Activated naive CD4-positive, alpha-beta T cell treated with anti-CD3 and anti-CD28 coated beads, Interleukin-2, amount 50 U/mL, for 24 hours (primary cell): ENCODE data around the gene ANAPC5.

Experiments used
- H3K27ac Mint-ChIP-seq: one replicate; pipeline ENCODE4 v1.8.0; 2021; ENCODE audit warnings: mild to moderate bottlenecking, mixed read lengths
- H3K27me3 Mint-ChIP-seq: one replicate; pipeline ENCODE4 v1.8.0; 2021; ENCODE audit warnings: mixed read lengths
- H3K36me3 Mint-ChIP-seq: one replicate; pipeline ENCODE4 v1.8.0; 2021; ENCODE audit warnings: mixed read lengths
- H3K4me1 Mint-ChIP-seq: one replicate; pipeline ENCODE4 v1.8.0; 2021; ENCODE audit warnings: mixed read lengths
- H3K4me3 Mint-ChIP-seq: one replicate; pipeline ENCODE4 v1.8.0; 2021; ENCODE audit warnings: mild to moderate bottlenecking, mixed read lengths
- H3K9me3 Mint-ChIP-seq: one replicate; pipeline ENCODE4 v1.8.0; 2021; ENCODE audit warnings: mixed read lengths

Gene ANAPC5

GRCh38 chr12:121267822-121268221 is 84.4 kb downstream of the ANAPC5 start:
- peaks cover 15% of the 10 kb centered on the region for H3K36me3 Mint-ChIP-seq
- no peak overlapping the region for H3K27ac Mint-ChIP-seq
- no peaks in the 10 kb centered on the region for H3K9me3 Mint-ChIP-seq
- H3K4me1 Mint-ChIP-seq: no peaks in the 10 kb centered on the region
- no peaks in the 10 kb centered on the region for H3K27me3 Mint-ChIP-seq
- H3K4me3 Mint-ChIP-seq: no peak overlapping the region

- H3K4me1 Mint-ChIP-seq: no peaks in the 10 kb centered on the region
- H3K4me3 Mint-ChIP-seq: no peak overlapping the region
- no peaks in the 10 kb centered on the region for H3K9me3 Mint-ChIP-seq
- peaks cover 14% of the 10 kb centered on the region for H3K36me3 Mint-ChIP-seq
- H3K27ac Mint-ChIP-seq: peak overlapping the region; percentile 77
- H3K27me3 Mint-ChIP-seq: no peaks in the 10 kb centered on the region
Measured at GRCh38 chr12:121264951-121265515, 87.2 kb downstream of the ANAPC5 start.

DNA sequence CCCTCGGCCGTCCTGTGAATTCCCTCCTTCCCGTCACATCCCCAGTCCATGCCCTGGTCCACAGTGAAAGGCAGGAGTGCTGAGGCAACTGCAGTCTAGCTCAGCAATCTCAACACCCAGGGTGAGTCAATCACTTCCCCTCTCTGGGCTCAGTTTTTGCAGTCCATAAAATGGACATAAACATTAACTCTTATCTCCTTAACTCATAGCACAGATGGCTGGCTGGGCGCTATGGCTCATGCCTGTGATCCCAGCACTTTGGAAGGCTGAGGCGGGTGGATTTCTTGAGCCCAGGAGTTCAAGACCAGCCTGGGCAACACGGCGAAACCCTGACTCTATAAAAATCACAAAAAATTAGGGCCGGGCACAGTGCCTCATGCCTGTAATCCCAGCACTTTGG is 88.1 kb downstream of the ANAPC5 start:
- no peaks in the 10 kb centered on the region for H3K4me1 Mint-ChIP-seq

GRCh38 chr12:121263206-121263935 is 88.8 kb downstream of the ANAPC5 start:
- Mint-ChIP-seq H3K4me3 (no peak overlapping the region), H3K4me1 (no peaks in the 10 kb centered on the region), H3K9me3 (no peaks in the 10 kb centered on the region), H3K36me3 (peaks cover 17% of the 10 kb centered on the region), H3K27me3 (no peaks in the 10 kb centered on the region), H3K27ac (no peak overlapping the region)

More for the DNA sequence above, 88.1 kb downstream of the ANAPC5 start:
- Mint-ChIP-seq H3K27ac (no peak overlapping the region), H3K27me3 (no peaks in the 10 kb centered on the region), H3K4me3 (no peak overlapping the region), H3K36me3 (peaks cover 17% of the 10 kb centered on the region), H3K9me3 (no peaks in the 10 kb centered on the region)

DNA sequence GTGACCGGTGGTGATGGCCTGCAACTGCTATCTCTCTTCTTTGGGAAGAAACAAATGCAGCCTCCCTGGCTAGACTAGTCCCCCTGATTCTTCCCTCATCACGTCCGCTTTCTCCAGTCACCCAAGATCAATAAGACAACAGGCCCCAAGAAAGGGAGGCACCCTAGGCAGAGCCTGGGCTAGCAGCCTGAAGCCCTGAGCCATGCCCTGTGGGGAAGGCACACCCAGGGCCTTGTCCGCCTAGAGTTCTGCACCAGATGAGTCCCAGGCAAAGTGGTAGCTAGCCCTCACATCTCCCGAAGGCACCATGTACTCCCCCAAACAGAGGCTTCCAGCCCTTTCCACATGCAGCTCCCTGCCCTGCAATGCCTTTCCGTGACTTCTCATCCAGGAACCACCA is 90.8 kb downstream of the ANAPC5 start:
- Mint-ChIP-seq H3K36me3 (peaks cover 21% of the 10 kb centered on the region), H3K4me1 (no peaks in the 10 kb centered on the region), H3K4me3 (no peak overlapping the region), H3K27me3 (no peaks in the 10 kb centered on the region), H3K27ac (no peak overlapping the region), H3K9me3 (no peaks in the 10 kb centered on the region)

DNA sequence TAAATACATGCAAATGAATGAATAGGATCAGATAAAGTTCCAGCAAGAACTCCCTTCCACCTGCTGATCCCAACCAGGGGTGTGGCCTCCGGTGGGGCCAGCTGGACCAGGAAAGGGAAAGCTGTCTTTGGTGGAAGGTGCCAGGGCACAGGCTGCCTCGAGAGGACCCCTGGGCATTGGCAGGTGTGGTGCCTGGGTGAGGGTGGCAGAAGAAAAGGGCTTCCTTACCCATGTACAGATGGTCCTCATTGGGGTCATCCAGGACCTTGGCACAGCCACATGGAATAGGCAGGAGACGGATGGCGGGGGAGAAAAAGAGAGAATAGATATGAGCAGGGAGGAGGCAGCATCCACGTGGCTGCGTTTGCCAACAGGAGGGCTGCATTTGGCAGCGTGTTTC is 92.1 kb downstream of the ANAPC5 start:
- Mint-ChIP-seq H3K4me3 (no peak overlapping the region), H3K36me3 (peaks cover 25% of the 10 kb centered on the region), H3K4me1 (no peaks in the 10 kb centered on the region), H3K27me3 (no peaks in the 10 kb centered on the region), H3K9me3 (no peaks in the 10 kb centered on the region), H3K27ac (no peak overlapping the region)

- Mint-ChIP-seq H3K9me3 (no peaks in the 10 kb centered on the region), H3K27ac (no peak overlapping the region), H3K36me3 (peaks cover 19% of the 10 kb centered on the region), H3K4me1 (no peaks in the 10 kb centered on the region), H3K4me3 (no peak overlapping the region), H3K27me3 (no peaks in the 10 kb centered on the region)
Measured at GRCh38 chr12:121259074-121259473, 93.1 kb downstream of the ANAPC5 start.
